Brain pericyte (primary cell): Measurements from ENCODE around the gene RGMB.

ENCODE experiments used
- DNase-seq: peaks from one replicate; pipeline ENCODE4 v3.0.0-alpha.2; 2012; ENCODE audit warnings: low read depth, low spot score

The RGMB gene

DNA sequence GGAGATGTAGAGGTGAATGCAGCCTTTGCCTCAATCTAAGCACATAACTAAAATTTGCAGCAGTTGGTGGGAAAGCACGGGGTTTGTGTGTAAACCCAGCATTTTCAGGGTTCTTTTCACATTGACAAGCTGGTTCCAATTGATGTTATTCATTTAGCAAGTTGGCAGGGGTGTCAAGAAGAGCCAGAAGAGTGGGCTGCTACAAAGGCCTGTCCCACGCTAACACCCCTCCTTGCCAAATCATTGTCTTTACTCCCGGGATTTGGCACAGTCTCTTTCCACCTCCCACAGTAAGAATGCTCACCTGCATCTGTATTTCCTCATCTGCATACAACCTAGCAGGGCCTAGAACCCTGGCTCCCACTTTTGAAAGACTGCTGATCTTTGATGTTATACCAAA lies 11.8 kb downstream of the RGMB start:
- DNase-seq: no peak

DNA sequence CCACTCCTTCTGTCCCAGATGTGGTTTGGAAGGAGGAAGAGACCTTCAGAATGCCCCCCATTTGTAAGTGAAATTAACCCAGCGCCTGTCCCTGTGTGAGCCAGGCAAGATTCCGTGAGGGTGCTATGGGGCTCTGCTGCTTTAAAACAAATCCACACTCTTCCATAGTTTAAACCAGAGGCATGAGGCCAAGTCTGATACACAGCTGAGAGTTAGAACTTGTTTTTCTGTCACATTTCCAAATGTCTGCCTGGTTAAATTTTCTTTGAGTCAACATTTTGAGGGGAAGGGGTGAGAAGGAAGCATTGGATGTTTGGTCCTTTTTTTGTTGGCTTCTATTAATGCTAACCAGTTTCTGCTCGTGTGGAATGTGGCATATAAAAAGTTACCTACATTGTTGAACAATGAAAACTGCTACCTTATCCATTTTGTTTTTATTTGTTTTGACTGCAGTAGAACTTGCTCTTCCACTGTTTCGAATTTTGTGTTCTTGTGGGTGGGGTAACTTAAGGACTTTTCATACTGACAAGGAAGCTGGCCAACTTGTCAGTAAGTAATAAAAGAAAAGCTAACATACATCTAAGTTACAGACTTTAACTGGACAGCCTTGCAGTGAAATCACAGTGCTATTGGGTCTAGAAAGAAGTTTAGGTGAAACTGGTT lies 12.9 kb downstream of the RGMB start:
- no peak for DNase-seq

DNA sequence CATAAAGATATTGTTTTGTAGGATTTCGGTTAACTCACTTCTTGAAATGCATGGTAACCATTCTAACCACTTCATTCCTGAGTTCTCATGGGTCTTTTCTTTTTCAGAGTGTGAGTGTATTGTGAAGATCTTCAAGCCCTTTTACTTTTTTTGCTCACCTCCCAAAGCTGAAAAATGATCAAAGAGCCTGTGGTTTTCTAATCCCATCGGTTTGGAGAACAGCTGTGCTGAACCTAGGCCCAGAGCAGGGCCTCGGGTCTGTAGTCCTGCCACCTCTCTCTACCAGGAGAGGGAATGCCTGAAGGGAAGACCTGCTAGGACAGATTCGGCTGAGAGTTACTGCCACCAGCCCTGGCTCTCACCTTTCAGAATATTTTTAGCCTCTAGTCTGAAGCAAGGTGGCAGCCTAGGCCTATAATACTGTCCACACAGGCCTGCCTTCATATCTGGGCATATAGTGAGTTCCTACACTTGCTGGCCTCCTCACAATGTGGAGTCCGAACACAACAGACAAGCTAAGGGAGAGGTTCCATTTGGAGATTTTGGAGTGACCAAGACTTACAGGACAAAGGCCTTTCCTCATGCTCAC lies 13.8 kb downstream of the RGMB start:
- DNase-seq: no peak

DNA sequence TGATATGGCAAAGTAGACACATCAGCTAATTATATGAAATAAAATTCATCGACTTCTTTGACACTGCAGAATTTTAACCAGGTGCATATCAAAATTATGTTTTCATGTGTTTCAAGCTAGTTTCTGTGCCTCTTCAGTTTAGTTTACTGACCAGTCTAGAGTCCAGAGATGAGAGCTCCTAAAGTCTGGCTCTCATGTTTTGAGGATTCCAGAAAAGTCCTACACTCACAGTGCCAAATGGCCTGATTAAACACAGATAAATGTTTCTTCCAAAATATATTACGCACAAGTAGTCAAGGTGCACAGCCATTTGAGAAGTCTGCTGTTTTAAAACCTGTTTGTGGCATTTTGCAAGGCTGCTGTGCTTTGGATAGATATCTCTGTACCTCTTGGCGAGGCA lies 15.6 kb downstream of the RGMB start:
- no peak for DNase-seq

DNA sequence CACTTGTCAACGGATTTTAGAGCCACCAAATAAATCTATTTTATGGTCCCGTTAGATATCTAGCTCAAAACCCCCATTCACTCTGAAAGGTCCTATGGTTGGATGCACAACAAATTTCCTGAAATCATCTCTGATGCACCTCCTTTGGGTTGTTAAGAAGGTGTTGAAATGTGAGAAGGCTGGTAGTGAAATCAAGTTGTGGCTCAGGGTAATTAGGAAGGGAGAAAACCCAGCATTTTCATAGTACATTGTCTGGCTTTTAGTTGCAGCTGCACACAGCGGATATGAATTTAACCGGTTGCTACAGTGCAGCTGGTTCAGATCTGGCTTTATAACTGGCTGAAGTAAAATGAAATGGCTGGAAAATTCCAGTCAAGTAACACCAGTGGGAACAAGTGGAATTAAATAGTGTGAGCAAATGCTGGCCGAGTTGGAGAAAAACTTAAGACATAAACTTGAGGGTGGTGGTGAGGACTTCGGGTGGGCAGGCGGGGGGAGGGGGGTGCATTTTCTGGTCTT lies 17.6 kb downstream of the RGMB start:
- DNase-seq: no peak

DNA sequence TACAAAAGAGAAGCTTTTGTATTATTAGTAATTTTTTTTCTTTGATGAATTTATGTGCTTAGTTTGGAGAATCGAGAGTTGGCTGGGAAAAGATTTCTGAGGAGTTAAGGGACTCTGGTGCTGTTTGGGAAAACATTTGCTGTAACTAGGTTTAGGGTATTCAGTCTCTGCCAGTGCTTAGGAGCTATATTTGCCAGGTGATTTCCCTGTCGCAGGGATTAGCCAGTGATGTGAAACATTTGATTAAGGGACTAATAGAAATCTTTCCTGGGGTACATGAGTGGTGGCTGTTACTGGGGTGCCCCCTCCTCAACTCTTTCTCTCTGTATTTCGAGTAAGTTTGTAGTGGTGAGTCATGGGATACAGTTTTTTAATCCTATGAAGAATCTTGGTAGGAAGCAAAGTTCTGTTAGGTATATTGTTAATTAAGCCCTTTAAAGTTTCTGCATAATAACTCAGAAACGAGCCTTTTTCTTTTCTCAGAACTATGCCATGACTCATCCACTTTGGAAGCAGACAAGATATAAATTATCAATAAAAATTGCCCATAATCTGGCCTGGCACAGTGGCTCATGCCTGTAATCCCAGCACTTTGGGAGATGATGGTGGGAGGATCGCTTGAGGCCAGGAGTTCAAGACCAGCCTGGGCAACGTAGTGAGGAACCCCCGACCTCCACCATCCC lies 18.6 kb downstream of the RGMB start:
- no peak for DNase-seq

DNA sequence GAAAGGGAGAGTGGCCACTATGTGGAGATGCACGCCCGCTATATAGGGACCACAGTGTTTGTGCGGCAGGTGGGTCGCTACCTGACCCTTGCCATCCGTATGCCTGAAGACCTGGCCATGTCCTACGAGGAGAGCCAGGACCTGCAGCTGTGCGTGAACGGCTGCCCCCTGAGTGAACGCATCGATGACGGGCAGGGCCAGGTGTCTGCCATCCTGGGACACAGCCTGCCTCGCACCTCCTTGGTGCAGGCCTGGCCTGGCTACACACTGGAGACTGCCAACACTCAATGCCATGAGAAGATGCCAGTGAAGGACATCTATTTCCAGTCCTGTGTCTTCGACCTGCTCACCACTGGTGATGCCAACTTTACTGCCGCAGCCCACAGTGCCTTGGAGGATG lies 19.8 kb downstream of the RGMB start:
- DNase-seq: no peak

DNA sequence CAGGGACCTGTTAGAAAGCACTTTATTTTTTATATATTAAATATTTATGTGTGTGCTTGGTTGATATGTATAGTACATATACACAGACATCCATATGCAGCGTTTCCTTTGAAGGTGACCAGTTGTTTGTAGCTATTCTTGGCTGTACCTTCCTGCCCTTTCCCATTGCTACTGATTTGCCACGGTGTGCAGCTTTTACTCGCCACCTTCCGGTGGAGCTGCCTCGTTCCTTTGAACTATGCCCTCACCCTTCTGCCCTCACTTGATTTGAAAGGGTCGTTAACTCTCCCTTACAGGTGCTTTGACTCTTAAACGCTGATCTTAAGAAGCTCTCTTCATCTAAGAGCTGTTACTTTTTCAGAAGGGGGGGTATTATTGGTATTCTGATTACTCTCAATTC lies 20.5 kb downstream of the RGMB start:
- DNase-seq: no peak

DNA sequence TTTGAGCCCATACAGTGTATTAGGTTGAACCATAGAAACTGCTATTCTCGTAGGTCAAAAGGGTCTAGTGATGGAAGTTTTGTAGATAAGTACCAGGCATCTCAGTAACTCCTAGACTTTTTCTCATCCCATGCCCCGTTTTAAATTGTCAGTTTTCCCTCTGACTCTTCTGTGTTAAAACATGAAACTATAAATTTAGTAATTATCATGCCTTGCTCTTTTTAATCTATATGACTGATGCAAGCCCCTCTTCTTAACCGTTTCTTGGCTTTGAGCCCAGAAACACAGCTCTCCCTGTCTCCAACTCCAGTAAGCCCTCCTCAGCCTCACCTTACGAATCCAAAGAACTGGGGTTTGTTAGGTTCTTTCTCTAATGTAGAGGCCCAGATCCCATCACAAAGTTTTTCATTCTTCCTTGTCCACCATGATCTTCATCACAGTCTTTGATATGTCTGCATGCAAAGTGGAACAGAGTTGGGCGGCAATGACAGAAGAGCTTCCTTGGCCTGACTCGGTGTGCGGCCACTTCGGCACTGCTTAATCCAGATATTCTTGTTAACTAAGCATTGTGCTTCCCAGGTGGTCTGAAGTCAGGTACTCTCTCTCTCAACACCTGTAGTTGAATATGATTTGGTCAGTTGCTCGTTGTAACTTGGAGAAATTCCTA lies 21.1 kb downstream of the RGMB start:
- no peak for DNase-seq

DNA sequence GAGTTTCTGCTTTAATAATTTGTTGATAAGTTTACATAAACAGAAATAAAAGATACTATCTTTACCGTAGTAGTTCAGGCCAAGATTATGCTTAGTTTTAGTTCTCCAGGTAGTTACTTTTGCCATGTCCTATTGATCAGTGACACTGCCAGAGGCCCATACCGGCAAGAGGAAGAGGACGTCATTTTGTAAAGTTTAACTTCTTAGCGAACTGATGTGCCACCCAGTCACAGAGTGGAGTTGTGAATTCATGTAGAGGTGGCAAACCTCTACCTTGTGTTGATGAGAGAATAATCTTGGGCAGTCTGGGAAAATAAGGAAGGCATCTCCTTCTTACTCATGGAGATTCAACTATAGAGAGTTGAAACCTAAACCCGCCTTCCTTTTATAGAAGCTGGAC lies 21.8 kb downstream of the RGMB start:
- no peak for DNase-seq

DNA sequence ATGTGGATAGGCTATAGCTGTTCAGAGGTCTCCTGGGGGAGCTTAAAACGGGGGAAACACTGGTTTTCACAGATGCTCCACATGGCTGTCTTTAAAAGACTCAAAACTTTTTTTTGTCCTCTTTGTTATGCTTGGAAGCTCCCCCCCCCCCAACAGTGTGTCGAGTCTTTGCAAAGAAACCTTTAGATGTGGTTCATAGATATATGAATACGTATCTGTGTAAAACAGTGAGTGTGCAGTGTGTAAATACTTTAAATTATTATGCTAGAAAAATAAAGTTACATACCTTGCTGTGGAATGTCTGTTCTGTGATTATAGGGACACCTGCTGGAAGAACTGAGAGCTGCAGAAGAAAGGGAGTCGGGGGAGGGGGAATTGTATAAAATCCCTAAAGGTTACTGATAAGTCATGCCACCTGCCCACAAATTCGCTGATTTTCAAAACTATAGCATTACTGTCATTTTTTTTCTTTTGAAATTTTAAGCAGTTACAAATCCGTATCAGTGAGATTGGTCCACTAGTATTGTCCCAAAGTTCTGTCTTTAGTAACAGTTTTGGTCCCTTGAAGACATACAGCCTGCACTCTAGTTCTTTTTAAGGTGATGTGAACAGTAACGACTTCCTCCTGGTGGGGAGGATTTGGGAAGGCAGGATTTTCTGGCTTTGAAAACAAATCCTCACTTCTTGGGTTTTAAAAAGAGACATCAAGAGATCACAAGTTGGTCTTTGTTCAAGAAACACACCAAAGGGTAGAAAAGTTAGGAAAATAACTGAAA lies 22.9 kb downstream of the RGMB start:
- no peak for DNase-seq

DNA sequence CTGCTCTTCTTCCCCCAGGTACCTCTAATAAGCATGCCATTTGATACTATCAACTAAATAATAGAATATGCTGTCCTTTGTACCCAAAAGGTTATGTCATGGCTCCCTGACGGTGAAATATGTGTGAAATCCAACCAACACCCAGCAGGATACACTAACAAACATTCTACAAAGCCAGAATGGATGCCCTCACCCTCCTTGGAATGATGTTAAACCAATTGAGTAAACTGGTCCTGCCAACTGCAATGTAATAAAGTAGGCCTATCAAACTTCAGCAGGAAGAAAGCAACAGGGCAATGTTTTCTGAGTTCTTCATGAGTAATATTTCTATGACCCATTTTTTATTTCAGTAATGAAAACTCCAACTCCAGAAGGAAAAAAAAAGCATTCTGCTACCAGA lies 24.9 kb downstream of the RGMB start:
- DNase-seq: no peak

DNA sequence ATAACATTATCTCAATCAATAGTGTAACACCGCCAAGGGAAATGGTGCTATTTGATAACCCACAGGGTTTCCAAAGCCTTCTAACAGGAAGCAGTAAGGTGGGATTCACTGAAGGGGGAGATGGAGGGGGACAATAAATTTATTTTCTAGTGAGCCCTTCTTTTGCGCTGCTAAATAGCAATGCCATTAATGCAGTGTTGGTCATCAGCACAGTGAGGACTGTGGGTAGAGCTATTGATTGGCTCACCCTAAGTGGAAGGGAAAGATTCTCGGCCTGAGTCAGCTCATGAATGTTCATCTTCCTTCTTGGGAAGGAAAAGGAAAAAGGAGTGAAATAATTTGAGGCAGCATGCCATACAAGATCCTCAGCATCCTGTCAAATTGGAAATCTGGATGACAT lies 25.4 kb downstream of the RGMB start:
- no peak for DNase-seq

DNA sequence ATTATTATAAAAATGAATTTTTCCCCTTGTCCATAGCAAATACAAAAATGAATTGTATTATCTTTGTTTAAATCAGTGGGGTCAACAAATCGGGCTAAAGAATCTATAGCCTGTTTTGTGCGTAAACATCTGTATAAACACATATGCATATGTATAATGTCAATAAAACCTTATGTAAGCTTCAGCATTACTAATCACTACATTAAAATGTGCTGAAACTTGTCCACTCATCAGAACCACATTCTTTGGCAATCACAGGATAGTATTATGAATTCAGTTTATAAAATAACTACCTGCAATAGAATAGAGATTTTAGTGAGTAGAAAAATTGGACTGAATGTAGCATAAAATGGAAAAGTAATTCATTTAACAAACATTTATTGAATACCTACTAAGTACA lies 30.6 kb downstream of the RGMB start:
- no peak for DNase-seq

DNA sequence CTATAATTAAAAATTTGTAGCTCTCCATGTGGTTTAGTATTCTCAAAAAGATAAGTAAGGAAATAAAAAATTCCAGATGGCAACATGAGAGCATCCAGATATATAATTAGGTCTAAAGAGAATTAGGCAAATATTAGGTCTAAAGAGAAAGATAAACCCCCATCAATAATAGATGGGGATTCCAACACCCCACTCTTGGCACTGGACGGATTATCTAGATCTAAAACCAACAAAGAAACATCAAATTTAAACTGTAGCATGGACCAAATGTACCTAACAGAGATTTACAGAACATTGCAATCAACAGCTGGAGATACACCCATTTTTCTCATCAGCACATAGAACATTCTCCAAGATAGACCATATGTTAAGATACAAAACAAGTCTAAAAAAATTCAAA lies 31.6 kb downstream of the RGMB start:
- no peak for DNase-seq

DNA sequence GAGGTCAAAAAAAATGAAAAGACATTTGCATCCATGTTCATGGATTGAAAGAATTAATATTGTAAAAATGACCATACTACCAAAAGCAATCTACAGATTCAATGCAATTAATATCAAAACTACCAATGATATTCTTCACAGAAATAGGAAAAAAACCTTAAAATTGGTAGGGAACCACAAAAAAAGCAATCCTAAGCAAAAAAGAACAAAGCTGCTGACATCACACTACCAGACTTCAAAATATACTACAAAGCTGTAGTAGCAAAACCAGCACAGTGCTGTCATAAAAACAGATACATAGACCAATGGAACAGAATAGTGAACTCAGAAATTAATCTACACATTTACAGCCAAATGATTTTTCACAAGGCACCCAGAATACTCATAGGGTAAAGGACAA lies 34.3 kb downstream of the RGMB start:
- DNase-seq: no peak

DNA sequence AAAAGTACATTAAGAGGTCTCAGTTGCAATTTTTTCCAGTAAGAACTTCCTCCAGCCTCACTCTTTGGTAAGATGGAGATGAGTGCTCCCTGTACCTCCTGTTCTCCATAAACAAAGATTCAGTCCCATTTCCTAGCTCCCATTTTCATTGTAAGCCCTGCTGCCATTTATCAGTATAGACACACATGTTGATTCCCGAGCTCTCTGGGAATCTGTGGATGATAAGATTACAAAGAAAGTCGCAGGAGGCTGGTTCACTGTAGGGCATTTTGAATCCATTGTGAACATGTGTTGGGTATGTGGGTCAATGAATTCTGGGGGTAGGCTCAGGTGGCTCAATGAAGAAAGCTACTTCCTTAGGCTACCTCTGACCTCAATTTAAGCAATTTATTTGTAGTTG lies 36.7 kb downstream of the RGMB start:
- no peak for DNase-seq

DNA sequence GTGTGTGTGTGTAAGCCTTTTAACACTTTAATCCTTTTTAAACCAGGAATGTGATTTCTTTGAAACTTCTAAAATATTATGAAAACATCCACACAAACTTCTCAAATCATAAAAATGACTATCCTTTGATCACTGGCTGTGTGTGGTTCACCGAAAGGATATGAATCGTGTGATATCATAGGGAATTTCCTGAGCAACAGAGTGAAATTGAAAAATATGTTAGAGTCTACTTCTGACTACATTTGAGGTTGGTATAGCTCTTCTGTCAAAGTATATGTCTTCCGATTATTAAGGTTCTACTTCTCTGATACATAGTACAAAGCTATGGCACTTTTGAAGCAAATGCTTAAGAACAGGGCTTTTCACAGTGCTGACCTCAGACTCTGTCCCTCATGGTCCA lies 40.3 kb downstream of the RGMB start:
- no peak for DNase-seq

DNA sequence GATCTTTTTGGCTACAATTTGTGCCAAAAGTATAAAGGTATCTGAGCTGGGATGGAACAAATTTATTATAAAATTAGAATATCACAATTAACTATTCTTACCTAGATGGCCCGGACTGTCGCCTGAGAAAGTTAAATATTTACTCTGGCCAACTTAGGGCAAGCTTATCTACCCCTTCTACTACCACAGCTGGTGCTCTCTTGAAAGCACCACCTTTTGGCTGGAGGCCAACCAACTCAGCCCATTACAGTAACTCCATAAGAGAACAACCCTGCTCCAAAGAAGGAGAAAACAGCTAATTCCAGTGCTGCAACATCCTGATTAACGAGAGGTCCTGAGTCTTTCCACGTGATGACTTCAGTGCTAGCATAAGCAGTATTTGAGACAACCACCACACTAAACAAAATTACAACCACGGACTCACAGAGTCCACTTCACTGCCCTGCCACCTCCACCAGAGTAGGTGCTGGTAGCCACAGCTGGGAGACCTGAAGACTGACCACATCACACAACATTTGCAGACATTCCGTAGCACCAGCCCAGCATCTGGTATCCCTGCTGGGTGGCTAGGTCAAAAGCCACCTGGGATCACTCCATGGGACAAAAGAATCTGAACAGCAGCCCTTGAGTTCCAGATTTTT lies 43.2 kb downstream of the RGMB start:
- DNase-seq: no peak

DNA sequence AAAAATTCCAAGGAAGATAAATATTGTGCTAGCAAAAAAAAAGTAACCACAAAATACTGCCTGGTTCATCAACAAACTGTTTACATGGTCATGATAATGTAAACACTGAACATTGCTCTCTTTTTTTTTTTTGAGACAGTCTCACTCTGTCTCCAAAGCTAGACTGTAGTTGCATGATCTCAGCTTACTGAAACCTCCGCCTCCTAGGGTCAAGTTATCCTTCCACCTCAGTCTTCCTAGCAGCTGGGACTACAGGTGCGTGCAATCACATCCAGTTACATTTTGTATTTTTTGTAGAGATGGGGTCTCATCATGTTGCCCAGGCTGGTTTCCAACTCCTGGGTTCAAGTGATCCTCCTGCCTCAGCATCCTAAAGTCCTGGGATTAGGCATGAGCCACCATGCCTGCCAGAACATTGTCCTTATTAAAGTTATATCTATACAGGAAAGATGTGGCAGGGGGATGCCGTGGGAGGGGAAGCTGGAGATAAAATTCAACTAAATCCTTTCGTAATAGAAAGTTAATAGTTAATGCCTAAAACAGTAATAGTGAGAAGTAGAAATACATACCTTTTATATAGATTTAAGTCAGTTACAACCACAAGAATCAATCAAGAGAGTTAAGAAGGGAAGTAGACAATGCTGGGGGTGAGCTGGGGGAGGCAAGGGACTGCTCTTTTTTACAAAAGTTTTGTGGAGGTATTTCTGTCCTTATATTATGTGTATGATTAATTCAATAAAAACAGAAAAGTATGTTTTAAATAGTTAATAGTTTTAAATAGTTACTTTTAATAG lies 52.3 kb downstream of the RGMB start:
- DNase-seq: no peak

DNA sequence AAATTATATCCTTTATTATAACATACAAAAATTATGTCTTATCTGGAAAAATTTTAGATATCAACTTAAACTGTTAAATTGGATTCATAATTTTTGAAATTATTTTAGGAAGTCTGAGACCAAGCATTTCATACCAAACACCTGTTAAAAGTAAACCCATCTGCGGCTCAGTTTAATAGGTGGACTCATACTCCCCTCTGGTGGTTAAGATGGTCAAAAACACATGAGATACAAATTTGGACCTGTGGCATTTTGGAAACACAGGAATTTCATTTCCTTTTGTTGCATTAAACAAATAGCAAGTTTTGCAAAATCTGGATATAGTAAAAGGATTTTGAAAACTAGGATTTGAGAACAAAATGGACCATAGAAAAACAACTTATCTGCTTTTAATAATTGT lies 53.7 kb downstream of the RGMB start:
- DNase-seq: no peak
